ENCODE data around the gene IL4. TPM values are rescaled to one million over a fixed set of nuclear protein-coding genes. Genes with fewer than 3 reads are reported as not detected.

Gene IL4
- polyA plus RNA-seq, 1 donor from 2014 or later = not detected

Other genes with a start within 250 kb of the IL4 start
- 0.67 and 0.96 TPM in 2 replicates for gene IRF1, start 183.2 kb upstream of the IL4 start, polyA plus RNA-seq
- not detected in 2 replicates for gene IL5, start 130.5 kb upstream of the IL4 start, polyA plus RNA-seq
- 6.7 and 7.5 TPM in 2 replicates for gene RAD50, start 117.0 kb upstream of the IL4 start, polyA plus RNA-seq
- gene IL13, start 15.8 kb upstream of the IL4 start, polyA plus RNA-seq = 0.25 TPM in 1 of 2 replicates, not detected in the other
- 84.6 and 94.4 TPM in 2 replicates for gene KIF3A, start 63.6 kb downstream of the IL4 start, polyA plus RNA-seq
- gene CCNI2, start 73.4 kb downstream of the IL4 start, polyA plus RNA-seq = not detected in 2 replicates
- gene SEPTIN8, start 103.2 kb downstream of the IL4 start, polyA plus RNA-seq = 33.6 and 37.7 TPM in 2 replicates
- 23.4 and 26.9 TPM in 2 replicates for gene SOWAHA, start 139.3 kb downstream of the IL4 start, polyA plus RNA-seq
- 0.84 and 1.8 TPM in 2 replicates for gene SHROOM1, start 156.7 kb downstream of the IL4 start, polyA plus RNA-seq
- 4.6 and 5.1 TPM in 2 replicates for gene GDF9, start 192.5 kb downstream of the IL4 start, polyA plus RNA-seq
- gene UQCRQ, start 192.7 kb downstream of the IL4 start, polyA plus RNA-seq = 413 and 444 TPM in 2 replicates
- 1.1 and 1.6 TPM in 2 replicates for gene LEAP2, start 199.7 kb downstream of the IL4 start, polyA plus RNA-seq